Superior temporal gyrus (tissue), 1 donor: ENCODE results near the gene HNRNPA0.

ENCODE experiments used
- DNase-seq: peaks from one replicate; pipeline ENCODE4 v3.0.0-alpha.2; 2016; ENCODE audit errors: extremely low spot score

The HNRNPA0 gene

DNA sequence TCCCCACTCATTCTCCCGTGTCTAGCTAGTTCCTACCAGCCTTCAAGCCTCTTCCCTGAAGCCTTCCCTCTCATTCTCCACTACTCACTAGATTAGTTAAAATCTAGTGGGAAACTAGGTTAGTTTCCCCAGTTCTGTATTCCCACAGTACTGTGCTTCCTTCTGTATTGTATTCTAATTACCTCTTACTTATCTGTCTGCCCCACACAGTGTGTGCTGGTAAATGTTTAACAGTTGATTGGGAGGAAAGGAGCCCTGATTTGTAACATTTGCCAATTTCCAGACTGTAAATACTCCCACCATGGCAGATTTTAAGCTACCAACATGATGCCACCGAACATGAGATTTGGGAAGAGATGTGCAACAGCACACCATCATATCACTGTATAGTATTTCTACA, 26.5 kb downstream of the HNRNPA0 start:
- DNase-seq, result no peak

DNA sequence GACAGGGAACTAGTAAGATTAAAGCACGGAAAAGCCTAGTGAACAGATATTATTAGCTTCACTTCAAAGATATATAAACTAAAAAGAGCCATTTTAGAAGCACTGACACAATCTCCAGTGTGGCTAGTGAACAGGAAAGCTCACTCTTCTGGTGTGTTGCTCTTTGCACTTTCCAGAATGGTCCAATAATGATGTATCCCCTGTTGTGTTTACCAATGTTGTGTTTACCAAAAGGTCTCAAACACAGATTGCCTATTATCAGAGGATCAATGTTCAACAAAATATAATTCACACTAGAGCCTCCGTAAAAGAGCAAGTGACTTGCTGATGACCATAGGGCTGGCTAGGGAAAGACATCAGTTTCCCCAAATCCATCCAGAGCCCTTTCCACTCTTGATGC, 29.9 kb downstream of the HNRNPA0 start:
- DNase-seq, result no peak

DNA sequence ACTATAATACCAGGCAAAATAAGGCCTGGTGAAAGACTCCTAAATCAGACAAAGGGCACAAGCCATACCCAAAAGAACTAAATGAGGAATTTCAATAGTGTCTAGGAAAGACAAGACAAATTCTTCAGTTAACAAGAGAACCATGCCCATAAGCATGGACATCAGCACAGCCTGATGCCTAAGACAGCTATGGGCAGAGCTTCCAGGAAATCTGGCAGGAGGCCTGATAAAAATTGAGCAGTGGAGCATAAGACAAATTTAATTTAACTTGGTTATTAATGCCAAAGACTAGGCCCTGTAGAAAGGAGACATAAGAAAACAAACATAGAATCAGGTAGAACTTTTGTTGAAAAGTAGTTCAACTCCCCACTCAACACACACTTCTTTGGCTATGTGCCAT, 35.6 kb downstream of the HNRNPA0 start:
- no peak for DNase-seq

DNA sequence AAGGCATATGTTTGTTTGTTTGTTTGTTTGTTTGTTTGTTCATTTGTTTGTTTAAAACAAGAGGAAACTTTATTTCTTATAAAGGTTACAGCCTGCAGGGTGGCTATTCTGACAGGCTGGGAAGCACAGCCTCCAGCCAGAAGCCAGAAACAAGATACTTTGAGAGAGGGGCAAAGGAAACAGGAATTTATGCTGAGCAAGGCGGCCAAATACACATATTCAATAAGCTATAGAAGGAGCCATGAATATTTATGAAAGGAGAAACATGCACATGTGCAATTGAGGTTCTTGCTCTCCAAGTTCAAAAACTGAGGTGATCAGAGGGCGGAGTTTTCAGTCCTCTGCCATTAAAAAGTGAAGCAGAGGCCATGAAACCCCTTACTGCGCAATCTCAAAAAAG, 37.8 kb downstream of the HNRNPA0 start:
- DNase-seq, result no peak

DNA sequence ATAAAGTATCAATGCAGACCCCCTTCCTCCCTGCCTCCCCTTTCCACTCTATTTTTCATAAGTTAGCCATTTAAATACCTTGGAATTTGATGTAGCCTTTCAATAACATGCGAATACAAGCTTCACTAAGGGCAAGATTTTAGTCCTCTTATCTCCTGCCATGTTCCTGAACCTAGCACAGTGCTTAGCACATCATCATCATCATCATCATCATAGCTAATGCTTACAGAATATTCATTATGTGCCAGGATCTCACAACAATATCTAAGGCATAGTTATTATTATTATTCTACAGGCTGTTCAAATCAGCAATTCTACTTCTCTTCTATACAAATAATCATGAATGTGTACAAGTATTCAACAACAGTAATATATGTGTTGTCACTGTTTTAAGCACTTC, 38.7 kb downstream of the HNRNPA0 start:
- no peak for DNase-seq

DNA sequence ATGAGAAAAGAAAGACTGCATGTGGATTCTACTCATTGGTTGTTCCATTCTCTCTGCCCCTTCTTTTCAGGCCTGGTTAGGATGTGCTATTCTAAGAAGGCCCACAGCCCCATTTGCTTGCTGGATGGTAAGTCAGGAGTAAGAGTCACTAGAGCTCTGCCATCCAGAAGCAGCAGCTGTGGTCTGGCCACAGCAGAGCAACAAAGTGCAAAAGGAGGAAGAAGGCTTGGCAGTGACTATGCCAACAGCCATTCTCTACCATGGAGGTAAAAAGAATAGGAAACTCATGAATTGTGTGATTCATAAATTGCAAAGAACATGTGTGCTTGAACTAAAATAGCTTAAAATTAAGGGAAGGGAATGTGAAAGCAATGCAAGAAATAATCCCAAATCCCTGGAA, 39.2 kb downstream of the HNRNPA0 start:
- no peak for DNase-seq

DNA sequence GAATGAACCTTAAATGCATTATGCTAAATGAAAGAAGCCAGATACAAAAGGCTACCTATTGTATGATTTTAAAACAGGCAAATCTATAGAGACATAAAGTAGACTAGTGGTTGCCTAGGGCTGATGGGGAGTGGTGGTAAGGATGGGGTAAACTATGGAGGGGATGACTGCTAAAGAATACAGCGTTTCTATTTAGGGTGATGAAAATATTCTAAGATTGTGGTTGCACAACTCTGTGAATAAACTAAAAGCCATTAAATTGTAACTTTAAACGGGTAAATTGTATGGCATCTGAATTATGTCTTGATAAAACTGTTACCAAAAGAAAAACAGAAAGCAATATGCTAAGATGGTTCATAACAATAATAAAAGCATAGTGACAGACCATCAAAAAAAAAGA, 39.7 kb downstream of the HNRNPA0 start:
- DNase-seq, result no peak

DNA sequence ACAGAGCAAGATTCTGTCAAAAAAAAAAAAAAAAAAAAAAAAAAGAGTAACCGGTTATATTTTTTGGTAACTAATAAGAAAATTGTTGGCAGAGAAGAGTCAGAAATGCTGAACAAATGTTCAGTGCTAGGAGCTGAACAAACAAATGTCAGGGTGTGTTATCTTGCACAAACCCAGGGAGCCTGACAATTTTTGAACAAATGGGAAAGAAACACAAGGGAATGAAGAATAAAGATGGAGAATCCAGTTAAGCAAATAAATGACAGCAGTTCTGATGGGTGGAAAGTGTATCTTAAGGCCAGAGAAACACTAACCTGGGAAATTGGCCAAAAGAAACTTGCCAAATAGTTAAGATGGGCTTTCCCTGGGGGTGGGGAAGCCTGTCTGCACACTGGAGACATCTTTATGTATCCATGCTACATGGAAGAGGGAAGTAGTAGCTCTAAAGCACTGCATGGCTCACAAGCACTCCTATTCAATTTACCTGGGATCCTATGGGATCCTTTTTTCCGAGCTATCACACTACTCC, 42.0 kb downstream of the HNRNPA0 start:
- no peak for DNase-seq

DNA sequence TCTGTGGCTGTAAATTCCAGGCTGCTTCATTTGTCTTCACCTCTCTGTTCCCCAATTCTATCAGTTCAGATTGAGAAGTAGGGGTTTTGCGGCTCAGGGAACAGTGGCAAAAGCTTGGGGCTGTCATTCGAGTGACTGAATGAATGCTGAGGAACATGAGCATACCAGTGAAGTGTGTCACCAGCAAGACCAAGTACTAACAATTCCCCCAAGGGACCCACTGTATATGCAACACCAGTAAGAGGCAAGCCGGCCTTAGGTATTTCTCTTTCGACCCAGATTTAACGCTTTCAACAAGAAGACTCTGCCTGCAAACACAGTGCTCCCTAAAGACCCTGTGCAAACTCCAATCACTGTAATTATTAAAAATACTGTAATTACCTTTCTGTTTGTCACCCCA, 44.1 kb downstream of the HNRNPA0 start:
- DNase-seq, result no peak

DNA sequence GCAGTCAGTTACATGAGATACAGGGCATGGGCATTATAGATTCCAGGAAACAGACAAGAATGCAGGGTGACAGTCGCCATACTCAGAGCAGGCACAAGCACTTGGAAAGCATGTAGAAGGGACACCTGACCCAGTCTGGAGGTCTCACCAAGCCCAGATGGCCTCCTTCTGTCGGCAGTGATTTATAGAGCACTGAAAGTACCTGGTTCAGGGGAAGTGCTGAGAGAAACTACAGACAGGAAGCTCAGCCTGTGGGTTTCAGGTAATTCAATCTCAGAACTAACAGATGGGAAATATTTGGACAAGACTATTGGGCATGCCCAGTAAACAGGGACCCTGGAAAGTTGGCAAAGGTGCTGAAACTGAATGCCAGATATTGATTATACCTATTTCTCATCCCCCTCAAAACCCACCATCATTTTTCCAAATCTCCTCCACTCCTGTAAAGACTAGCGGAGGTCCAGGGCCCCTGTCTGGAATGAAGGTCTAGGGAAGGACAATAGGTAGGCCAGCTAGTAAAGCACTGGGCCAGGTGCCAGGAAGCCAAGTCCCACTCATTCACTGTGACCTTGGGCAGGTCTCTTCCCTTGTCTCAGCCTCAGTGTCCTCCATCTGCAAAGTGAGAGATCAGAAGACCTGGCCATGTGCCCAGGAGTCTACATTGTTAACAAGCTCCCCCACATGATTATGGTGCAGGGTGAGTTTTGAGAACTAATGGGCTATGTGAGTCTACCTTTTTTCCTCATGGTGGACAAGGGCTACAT, 45.2 kb downstream of the HNRNPA0 start:
- no peak for DNase-seq

DNA sequence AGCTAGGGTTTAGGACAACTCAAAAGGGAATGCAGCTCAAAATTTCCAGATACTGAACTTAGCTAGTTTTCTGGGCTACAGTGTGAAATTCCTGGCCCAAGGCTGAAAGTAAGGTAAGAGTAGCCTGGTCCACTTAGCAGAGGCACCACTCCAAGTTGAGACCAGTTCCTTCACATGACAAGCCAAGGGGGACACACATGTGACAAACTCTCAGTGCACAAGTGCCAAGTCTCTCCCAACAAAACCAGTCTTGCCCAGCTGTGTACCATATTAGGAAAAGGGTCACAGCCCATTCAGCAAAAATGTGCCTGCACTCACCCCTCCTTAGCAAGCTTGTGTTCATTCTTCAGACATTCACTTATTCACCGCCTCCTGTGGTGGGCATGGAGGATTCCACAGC, 46.1 kb downstream of the HNRNPA0 start:
- DNase-seq, result no peak

DNA sequence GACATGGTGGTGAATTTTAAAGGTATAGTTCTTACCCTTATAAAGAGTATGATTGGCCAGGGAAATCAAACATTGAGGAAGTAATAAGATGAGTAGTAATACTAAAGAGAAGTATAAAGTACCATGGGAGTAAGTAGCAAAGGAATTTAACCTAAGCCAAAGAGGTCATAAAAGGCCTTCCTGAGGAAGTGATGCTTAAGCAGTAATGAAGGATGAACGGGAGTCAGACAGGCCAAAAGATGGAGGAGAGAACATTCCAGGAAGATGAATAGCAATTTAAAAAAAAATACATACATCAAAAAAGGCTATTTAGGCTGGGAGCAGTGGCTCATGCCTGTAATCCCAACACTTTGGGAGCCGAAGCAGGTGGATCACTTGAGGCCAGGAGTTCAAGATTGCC, 47.3 kb downstream of the HNRNPA0 start:
- no peak for DNase-seq

DNA sequence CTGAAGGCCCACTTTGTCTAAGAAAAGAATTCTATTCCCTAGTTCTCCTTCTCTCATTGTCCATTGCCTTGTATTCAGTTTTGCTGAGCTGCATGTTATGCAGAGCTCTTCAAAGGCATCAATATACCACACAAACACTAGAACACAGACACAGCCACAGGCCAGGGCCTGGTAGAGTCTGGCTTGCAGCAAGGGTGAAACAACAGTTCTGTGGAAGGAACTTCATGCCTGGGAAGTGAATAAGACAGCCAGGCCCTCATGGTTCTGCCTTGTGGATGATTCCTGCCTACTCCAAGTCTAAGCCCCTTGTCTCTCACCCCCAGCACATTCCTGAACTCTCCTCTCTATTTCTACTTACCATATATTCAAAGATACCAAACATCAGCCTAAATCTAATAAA, 49.1 kb downstream of the HNRNPA0 start:
- no peak for DNase-seq

DNA sequence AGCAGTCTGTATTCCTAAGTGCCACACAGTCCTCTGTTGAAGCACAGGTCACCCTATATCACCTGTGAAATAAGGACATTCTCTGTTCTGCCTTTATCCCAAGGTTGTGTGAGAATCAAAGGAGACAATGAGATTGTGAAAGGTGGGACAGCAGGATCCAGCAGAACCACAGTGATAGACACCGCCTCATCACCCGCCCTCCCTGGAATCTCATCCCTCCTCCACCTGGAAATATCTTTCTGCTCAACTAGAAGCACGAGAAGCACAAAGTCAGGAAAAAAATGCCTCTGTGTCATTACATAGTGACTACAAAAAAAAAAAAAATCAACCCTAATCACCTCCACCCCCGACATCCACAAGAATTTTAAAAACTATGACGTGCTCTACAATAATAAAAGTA, 50.6 kb downstream of the HNRNPA0 start:
- DNase-seq, result no peak

DNA sequence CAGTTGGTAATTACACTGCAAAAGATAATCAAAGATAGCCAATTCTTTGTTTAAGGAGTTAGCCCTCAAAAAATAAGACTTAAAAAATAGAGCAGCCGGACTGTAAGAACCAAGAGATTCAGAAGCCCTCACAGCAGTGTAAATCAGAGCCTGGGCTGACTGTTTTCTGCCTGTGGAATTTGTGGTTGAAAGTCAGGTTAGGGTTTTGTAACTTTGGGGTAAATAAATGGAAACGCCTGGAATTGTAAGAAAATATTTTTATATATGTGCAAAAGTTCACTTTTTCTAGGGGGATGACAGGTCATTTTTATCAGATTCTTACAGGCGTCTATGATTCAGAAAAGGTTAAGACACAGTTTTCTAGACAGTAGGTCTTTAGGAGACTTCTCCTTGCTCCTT, 53.9 kb downstream of the HNRNPA0 start:
- no peak for DNase-seq

DNA sequence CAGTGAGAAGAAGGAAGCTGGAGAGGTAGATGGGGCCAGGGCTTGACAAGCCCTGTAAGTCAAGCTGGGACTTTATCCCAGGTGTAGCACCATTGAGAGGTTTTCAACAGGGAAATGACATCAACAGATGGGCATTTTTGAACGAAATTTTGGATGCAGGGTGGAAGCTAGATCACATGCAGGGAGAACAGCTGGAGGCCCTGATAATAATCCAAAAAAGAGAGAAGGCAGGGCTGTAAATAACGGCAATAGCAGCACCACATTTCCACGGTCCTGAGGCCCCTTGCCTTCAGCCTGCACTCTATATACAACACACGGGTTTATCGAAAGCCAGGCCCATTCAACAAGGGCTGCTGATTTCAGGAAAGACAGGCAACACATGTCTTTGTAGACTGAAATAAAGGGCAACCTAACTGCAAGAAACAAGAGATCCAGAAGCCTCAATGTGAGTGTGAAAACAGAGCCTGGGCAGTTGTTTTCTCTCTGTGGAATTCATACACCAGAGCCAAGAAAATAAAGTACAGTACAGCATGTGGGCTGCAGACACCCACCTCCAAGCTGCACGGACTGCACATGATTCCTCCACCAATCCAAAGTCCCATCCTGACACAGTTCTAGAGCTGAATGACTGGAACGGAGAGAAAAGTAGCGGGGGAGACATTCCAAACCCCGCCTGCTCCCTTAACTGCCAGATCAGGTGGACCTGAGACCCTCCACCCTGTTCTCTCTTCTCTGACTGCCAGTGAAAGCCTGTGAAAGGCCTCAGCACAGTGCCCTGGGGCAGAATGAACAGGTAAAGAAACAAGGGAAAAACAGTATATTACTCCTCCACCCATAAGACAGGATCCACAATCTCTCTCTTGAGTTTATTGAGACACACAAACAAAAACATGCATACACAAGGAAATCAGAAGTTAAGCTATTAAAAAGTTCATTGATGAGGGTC, 54.6 kb downstream of the HNRNPA0 start:
- peak; percentile 56 for DNase-seq

DNA sequence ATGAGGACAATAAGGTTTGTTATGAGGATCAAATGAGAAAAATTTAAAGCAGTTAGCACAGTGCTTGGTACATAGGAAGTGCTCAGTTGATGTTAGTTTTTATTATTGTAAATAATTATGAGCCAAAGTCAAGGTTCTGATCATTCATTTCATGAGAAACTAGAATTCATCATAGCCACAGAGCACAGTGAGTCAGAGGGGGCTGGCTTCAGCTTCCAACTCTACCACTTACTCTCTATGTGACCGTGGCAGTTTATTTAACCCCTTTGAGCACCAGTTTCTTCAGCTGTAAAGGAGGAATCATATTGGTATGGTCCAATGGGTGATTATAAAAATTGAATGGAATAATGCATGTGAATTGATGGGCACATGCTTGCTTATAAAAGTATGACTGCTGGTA, 57.7 kb downstream of the HNRNPA0 start:
- no peak for DNase-seq

DNA sequence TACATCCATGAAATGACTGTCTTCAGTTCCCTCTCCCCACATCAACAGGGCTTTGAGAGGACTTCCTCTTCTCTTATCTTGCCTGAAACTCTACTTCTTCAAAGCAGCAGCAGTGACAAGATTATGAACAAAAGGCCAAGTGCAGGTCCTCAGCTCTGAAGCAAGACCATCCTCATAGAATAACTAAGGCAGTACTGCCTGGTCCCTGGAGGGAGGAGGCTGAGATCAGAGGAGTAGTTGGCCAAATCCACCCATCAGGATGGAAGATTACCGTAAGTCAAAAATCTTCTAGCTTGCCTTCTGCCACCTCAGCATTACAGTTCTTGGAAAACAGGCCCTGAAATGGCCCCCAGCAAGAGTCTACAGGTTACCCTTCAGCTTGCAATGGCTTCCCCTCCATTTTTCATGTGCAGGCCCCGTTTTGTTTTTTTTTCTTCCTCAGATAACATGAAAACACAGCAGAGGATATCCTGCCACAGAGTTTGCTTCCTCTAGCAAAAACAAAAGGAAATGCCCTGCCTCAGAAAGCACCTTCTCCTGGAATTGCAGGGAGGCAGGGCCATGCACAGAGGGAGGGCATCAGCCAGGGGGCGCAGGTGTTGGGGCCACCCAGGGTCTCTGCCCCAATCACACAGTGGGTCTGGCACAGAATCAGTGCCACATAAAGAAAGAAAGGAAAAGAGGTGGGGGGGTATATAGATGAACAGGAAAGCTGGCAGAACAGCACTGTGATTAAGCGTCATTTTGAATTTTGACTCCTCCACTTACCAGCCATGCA, 58.3 kb downstream of the HNRNPA0 start:
- DNase-seq, result no peak
